ENCODE data around the gene TNXB.
"Not testable (repeated sequence)": the region's sequence is repeated elsewhere in the genome, so short reads cannot be mapped to it uniquely, and the experiment has no call there.

TNXB gene

GRCh38 chr6:32047084-32047478, 62.1 kb downstream of the TNXB start:
- TF ChIP-seq CTCF (IDR thresholded peaks at IDR 0.05; ENCODE audit: low read depth, low read length) = no peak
- Histone ChIP-seq H3K4me1 (no peaks in the 10 kb centered on the region), H3K4me3 (ENCODE audit: low read depth, low read length) (no peak overlapping the region), H3K36me3 (no peaks in the 10 kb centered on the region), H3K27me3 (no peaks in the 10 kb centered on the region), H3K9me3 (no peaks in the 10 kb centered on the region)
- no peak for DNase-seq

GRCh38 chr6:32046450-32047083, 62.6 kb downstream of the TNXB start:
- Histone ChIP-seq H3K27me3 (no peaks in the 10 kb centered on the region), H3K9me3 (no peaks in the 10 kb centered on the region), H3K36me3 (no peaks in the 10 kb centered on the region), H3K4me1 (no peaks in the 10 kb centered on the region), H3K4me3 (ENCODE audit: low read depth, low read length) (no peak overlapping the region)
- TF ChIP-seq CTCF (IDR thresholded peaks at IDR 0.05; ENCODE audit: low read depth, low read length) = no peak
- DNase-seq = peak; percentile 46

GRCh38 chr6:32045811-32046449, 63.2 kb downstream of the TNXB start:
- no peak for TF ChIP-seq CTCF (IDR thresholded peaks at IDR 0.05; ENCODE audit: low read depth, low read length)
- Histone ChIP-seq H3K9me3 (no peaks in the 10 kb centered on the region), H3K36me3 (no peaks in the 10 kb centered on the region), H3K4me1 (no peaks in the 10 kb centered on the region), H3K4me3 (ENCODE audit: low read depth, low read length) (no peak overlapping the region), H3K27me3 (no peaks in the 10 kb centered on the region)
- no peak for DNase-seq

- not testable (repeated sequence) for H3K27me3 ChIP-seq; H3K4me3 ChIP-seq (ENCODE audit: low read depth, low read length); H3K4me1 ChIP-seq; H3K36me3 ChIP-seq; DNase-seq; H3K9me3 ChIP-seq
Measured at GRCh38 chr6:32044916-32045315, 64.2 kb downstream of the TNXB start.

GRCh38 chr6:32043589-32044380, 65.4 kb downstream of the TNXB start:
- DNase-seq; H3K36me3 ChIP-seq; H3K27me3 ChIP-seq; H3K4me1 ChIP-seq; H3K4me3 ChIP-seq (ENCODE audit: low read depth, low read length); H3K9me3 ChIP-seq: not testable (repeated sequence)

- not testable (repeated sequence) for H3K4me1 ChIP-seq; H3K4me3 ChIP-seq (ENCODE audit: low read depth, low read length); H3K27me3 ChIP-seq; DNase-seq; H3K9me3 ChIP-seq; H3K36me3 ChIP-seq
Measured at GRCh38 chr6:32042276-32042675, 66.9 kb downstream of the TNXB start.

- not testable (repeated sequence) for H3K36me3 ChIP-seq; DNase-seq; H3K4me1 ChIP-seq; H3K4me3 ChIP-seq (ENCODE audit: low read depth, low read length); H3K27me3 ChIP-seq; H3K9me3 ChIP-seq
Measured at GRCh38 chr6:32041385-32041784, 67.8 kb downstream of the TNXB start.

GRCh38 chr6:32041050-32041321, 68.2 kb downstream of the TNXB start:
- not testable (repeated sequence) for H3K9me3 ChIP-seq; H3K4me1 ChIP-seq; H3K27me3 ChIP-seq; H3K4me3 ChIP-seq (ENCODE audit: low read depth, low read length); H3K36me3 ChIP-seq; DNase-seq

GRCh38 chr6:32040299-32041049, 68.7 kb downstream of the TNXB start:
- not testable (repeated sequence) for H3K4me1 ChIP-seq; H3K9me3 ChIP-seq; DNase-seq; H3K4me3 ChIP-seq (ENCODE audit: low read depth, low read length); H3K36me3 ChIP-seq; H3K27me3 ChIP-seq

- not testable (repeated sequence) for H3K9me3 ChIP-seq; H3K4me1 ChIP-seq; DNase-seq; H3K27me3 ChIP-seq; H3K4me3 ChIP-seq (ENCODE audit: low read depth, low read length); H3K36me3 ChIP-seq
Measured at GRCh38 chr6:32039321-32040274, 69.5 kb downstream of the TNXB start.

GRCh38 chr6:32038878-32039277, 70.3 kb downstream of the TNXB start:
- H3K9me3 ChIP-seq; DNase-seq; H3K27me3 ChIP-seq; H3K4me3 ChIP-seq (ENCODE audit: low read depth, low read length); H3K36me3 ChIP-seq; H3K4me1 ChIP-seq: not testable (repeated sequence)
